Measurements from ENCODE around the gene LAYN. TPM values are rescaled to one million over a fixed set of nuclear protein-coding genes. Genes with fewer than 3 reads are reported as not detected.

LAYN gene
- total RNA-seq, 2 experiments from 2014 or later: 5.6 to 40.1 TPM

GRCh38 chr11:111573821-111574249 lies 33.3 kb downstream of the LAYN start:
- H3K36me3 Mint-ChIP-seq: no peaks in the 10 kb centered on the region
- CTCF ChIA-PET: interaction anchor here (0.6 to 1.0 kb wide), 3 partner anchors 13 to 204 kb away, joined by 3 read pairs; no protein-coding TSS in a partner anchor

DNA sequence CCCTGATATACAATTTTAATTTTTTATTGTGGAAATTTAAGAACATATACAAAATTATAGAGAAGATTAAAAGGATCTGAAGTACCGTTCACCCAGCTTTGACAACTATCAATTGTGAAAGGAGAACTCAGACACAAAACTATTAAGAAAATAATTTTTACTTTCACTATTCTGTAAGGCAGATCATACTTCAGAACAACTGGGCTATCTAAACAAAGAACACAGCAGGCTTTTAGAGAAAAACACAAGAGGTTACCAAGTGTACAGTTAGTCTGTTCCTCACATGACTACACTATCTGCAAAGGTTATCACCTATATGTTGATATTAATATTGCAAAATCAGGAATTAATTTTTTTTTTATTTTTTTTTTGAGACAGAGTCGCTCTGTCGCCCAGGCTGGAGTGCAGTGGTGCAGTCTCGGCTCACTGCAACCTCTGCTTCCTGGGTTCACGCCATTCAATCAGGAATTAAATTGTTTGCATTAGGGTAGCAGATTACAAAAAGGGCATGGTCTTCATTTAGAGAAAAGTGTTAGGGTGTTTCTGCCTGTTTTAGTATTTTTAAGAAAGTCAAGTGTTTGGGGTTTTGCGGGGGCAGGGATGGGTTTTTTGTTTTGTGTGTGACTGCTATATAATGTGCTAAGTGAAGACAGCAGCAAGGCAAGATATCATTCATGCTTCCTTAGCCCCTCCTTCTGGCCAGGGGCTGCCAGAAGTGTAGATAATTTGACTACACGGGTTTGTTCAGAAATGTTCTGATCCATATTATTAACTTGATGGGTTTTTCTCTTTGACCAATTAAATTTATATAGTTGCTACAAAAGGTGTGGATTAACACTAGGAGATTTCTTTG lies 34.1 kb downstream of the LAYN start:
- ATAC-seq: peak; percentile 33
- no peak for DNase-seq
- H3K9me3 Mint-ChIP-seq (ENCODE audit: low read depth): no peaks in the 10 kb centered on the region

More at GRCh38 chr11:111573821-111574249, 33.3 kb downstream of the LAYN start:
- no peak overlapping the region for H3K27ac Mint-ChIP-seq
- ATAC-seq: no peak
- H3K27me3 Mint-ChIP-seq: peaks cover 17% of the 10 kb centered on the region
- no peaks in the 10 kb centered on the region for H3K9me3 Mint-ChIP-seq (ENCODE audit: low read depth)
- no peaks in the 10 kb centered on the region for H3K4me1 Mint-ChIP-seq
- H3K4me3 Mint-ChIP-seq: no peak overlapping the region
- DNase-seq: no peak

GRCh38 chr11:111575740-111576139 lies 35.2 kb downstream of the LAYN start:
- ATAC-seq (no peak), DNase-seq (no peak)
- CTCF ChIA-PET: no interaction called here
- Mint-ChIP-seq H3K4me1 (no peaks in the 10 kb centered on the region), H3K9me3 (ENCODE audit: low read depth) (no peaks in the 10 kb centered on the region), H3K4me3 (no peak overlapping the region), H3K27me3 (peaks cover 15% of the 10 kb centered on the region), H3K27ac (no peak overlapping the region), H3K36me3 (no peaks in the 10 kb centered on the region)

More for the DNA sequence above, 34.1 kb downstream of the LAYN start:
- CTCF ChIA-PET: interaction anchor here (0.9 to 1.0 kb wide), 2 partner anchors 12 to 203 kb away, joined by 3 read pairs; no protein-coding TSS in a partner anchor
- H3K27me3 Mint-ChIP-seq: peaks cover 17% of the 10 kb centered on the region
- H3K4me3 Mint-ChIP-seq: no peak overlapping the region
- no peaks in the 10 kb centered on the region for H3K36me3 Mint-ChIP-seq
- H3K27ac Mint-ChIP-seq: no peak overlapping the region
- H3K4me1 Mint-ChIP-seq: no peaks in the 10 kb centered on the region

DNA sequence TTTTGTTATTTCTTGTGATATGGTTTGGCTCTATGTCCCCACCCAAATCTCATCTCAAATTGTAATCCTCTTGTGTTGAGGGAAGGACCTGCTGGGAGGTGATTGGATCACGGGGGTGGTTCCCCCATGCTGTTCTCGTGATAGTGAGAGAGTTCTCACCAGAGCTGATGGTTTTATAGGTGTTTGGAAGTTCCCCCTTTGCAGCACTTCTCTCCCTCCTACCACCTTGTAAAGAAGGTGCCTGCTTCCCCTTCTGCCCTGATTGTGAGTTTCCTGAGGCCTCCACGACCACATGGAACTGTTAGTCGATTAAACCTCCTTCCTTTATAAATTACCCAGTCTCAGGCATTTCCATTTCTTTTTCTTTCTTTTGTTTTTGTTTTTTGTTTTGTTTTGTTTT lies 37.3 kb downstream of the LAYN start:
- DNase-seq (no peak), ATAC-seq (no peak)
- Mint-ChIP-seq H3K27ac (no peak overlapping the region), H3K27me3 (peaks cover 4% of the 10 kb centered on the region), H3K36me3 (no peaks in the 10 kb centered on the region), H3K4me1 (no peaks in the 10 kb centered on the region), H3K9me3 (ENCODE audit: low read depth) (no peaks in the 10 kb centered on the region), H3K4me3 (no peak overlapping the region)
- CTCF ChIA-PET: interaction anchor here (1.7 kb wide), 1 partner anchor 200 kb away, joined by 6 read pairs; no protein-coding TSS in a partner anchor

GRCh38 chr11:111581341-111581740 lies 40.8 kb downstream of the LAYN start:
- ATAC-seq: no peak
- Mint-ChIP-seq H3K36me3 (no peaks in the 10 kb centered on the region), H3K9me3 (ENCODE audit: low read depth) (no peaks in the 10 kb centered on the region), H3K27me3 (no peaks in the 10 kb centered on the region), H3K4me1 (peaks cover 8% of the 10 kb centered on the region), H3K4me3 (no peak overlapping the region), H3K27ac (no peak overlapping the region)
- no peak for DNase-seq
- CTCF ChIA-PET: interaction anchor here (1.1 kb wide), 1 partner anchor 10 kb away, joined by 3 read pairs; no protein-coding TSS in a partner anchor

DNA sequence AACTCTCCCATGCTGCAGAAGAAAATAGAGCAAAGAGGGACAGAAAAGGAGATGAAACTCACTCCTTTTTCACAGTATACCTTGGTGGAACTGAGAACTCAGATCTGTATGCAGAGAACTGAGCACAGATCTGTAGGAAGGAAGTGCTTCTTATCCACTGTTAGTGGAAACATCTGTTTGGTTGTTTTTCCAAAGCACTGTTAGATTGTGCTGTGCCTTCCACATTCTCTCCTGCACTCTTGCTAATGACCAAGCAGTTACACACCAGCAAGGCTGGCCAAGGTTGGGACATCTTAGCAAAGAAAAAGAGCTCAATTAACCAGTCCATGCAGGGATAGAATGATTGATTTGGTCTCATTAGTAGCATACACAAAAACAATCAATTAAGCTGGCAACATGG lies 41.6 kb downstream of the LAYN start:
- H3K9me3 Mint-ChIP-seq (ENCODE audit: low read depth): no peaks in the 10 kb centered on the region
- H3K4me1 Mint-ChIP-seq: peaks cover 8% of the 10 kb centered on the region
- DNase-seq (no peak), ATAC-seq (no peak)
- H3K27ac Mint-ChIP-seq: no peak overlapping the region
- H3K4me3 Mint-ChIP-seq: no peak overlapping the region
- no peaks in the 10 kb centered on the region for H3K36me3 Mint-ChIP-seq
- CTCF ChIA-PET: interaction anchor here (1.1 to 1.9 kb wide), 2 partner anchors 9 to 195 kb away, joined by 3 to 5 read pairs; no protein-coding TSS in a partner anchor
- no peaks in the 10 kb centered on the region for H3K27me3 Mint-ChIP-seq

DNA sequence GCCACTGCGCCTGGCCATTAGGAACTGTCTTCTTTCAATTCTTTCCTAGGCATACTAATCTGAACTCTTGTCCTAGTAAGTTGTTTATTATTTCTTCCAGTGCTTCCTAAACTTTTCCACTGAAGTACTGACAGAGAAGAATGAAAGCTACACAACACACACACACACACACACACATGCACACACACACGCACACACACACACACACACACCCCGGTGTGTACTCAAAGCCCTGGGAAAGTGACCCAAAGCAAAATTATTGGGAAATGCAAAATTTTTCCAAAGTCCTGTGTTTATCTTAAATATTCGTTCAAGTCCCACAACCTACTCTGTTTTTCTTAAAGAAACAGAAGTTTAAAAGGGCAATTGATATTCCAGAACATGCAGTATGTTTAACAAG lies 42.4 kb downstream of the LAYN start:
- Mint-ChIP-seq H3K4me3 (no peak overlapping the region), H3K27me3 (no peaks in the 10 kb centered on the region), H3K4me1 (peaks cover 8% of the 10 kb centered on the region), H3K36me3 (no peaks in the 10 kb centered on the region), H3K9me3 (ENCODE audit: low read depth) (no peaks in the 10 kb centered on the region), H3K27ac (no peak overlapping the region)
- no peak for ATAC-seq
- DNase-seq: no peak
- CTCF ChIA-PET: interaction anchor here (1.9 kb wide), 1 partner anchor 194 kb away, joined by 5 read pairs; no protein-coding TSS in a partner anchor

- no peaks in the 10 kb centered on the region for H3K9me3 Mint-ChIP-seq (ENCODE audit: low read depth)
- DNase-seq: no peak
- H3K27ac Mint-ChIP-seq: no peak overlapping the region
- H3K4me1 Mint-ChIP-seq: peaks cover 8% of the 10 kb centered on the region
- no peaks in the 10 kb centered on the region for H3K27me3 Mint-ChIP-seq
- CTCF ChIA-PET: interaction anchor here (0.6 to 7.0 kb wide), 4 partner anchors 9 to 437 kb away, joined by 3 to 57 read pairs (median 4); no protein-coding TSS in a partner anchor
- H3K36me3 Mint-ChIP-seq: no peaks in the 10 kb centered on the region
- ATAC-seq: no peak
- H3K4me3 Mint-ChIP-seq: no peak overlapping the region
Measured at GRCh38 chr11:111585371-111585770, 44.9 kb downstream of the LAYN start.

DNA sequence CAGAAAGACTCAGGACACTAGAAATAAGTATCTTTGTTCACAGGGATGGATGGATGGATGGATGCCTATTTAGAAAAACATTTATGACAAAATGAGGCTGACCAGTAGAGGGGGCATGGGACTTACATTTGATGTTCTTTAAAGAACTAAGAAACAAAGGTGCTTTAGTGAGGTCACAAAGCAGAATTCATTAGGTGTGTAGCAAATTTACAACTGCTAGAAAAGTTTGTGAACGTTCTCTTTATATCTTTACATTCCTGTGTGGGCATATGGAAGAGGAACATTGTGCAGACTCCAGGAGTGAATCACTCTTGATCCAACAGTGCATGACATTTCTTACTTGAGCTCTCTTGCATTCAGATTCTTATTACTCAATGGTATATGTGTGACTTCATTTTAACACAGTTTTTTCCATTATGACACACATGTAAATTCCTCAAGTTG lies 45.9 kb downstream of the LAYN start:
- Mint-ChIP-seq H3K27ac (no peak overlapping the region), H3K36me3 (no peaks in the 10 kb centered on the region), H3K27me3 (no peaks in the 10 kb centered on the region), H3K9me3 (ENCODE audit: low read depth) (no peaks in the 10 kb centered on the region), H3K4me1 (peaks cover 8% of the 10 kb centered on the region), H3K4me3 (no peak overlapping the region)
- DNase-seq (peak; percentile 54), ATAC-seq (peak; percentile 72)
- CTCF ChIA-PET: interaction anchor here (0.7 to 7.0 kb wide), 17 partner anchors 11 to 285 kb away, joined by 3 to 57 read pairs (median 3); partner anchors contain the start of genes ALG9 and PPP2R1B

DNA sequence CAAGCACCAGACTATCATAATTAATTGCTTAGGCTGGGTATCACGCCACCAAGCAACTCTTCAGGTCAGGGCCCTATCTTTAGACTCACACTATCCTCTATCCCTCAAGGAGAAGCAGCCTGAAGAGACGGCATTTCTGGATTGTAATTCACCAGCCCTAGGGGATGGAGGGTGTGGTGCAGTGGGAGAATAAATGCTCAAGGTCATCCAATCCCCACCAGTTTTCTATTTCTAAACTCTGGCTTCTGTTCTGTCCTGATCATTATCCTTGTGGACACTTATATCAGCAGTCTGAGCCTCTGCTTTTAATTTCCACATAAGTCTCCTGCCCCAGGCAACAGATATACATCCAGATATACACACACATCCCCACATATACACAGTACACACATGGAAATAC lies 48.6 kb downstream of the LAYN start:
- H3K27ac Mint-ChIP-seq: no peak overlapping the region
- H3K9me3 Mint-ChIP-seq (ENCODE audit: low read depth): no peaks in the 10 kb centered on the region
- H3K36me3 Mint-ChIP-seq: no peaks in the 10 kb centered on the region
- CTCF ChIA-PET: interaction anchor here (7.0 kb wide), 1 partner anchor 188 kb away, joined by 57 read pairs; no protein-coding TSS in a partner anchor
- ATAC-seq (no peak), DNase-seq (no peak)
- H3K27me3 Mint-ChIP-seq: peaks cover 4% of the 10 kb centered on the region
- H3K4me1 Mint-ChIP-seq: peaks cover 8% of the 10 kb centered on the region
- no peak overlapping the region for H3K4me3 Mint-ChIP-seq

GRCh38 chr11:111589886-111590499 lies 49.5 kb downstream of the LAYN start:
- no peaks in the 10 kb centered on the region for H3K36me3 Mint-ChIP-seq
- peaks cover 8% of the 10 kb centered on the region for H3K4me1 Mint-ChIP-seq
- ATAC-seq (no peak), DNase-seq (no peak)
- no peak overlapping the region for H3K27ac Mint-ChIP-seq
- no peak overlapping the region for H3K4me3 Mint-ChIP-seq
- peaks cover 4% of the 10 kb centered on the region for H3K27me3 Mint-ChIP-seq
- H3K9me3 Mint-ChIP-seq (ENCODE audit: low read depth): no peaks in the 10 kb centered on the region
- CTCF ChIA-PET: interaction anchor here (0.9 to 7.0 kb wide), 4 partner anchors 14 to 252 kb away, joined by 3 to 57 read pairs (median 6); no protein-coding TSS in a partner anchor

- ATAC-seq: peak; percentile 27
- no peak overlapping the region for H3K4me3 Mint-ChIP-seq
- CTCF ChIA-PET: interaction anchor here (0.9 to 7.0 kb wide), 4 partner anchors 9 to 250 kb away, joined by 3 to 57 read pairs (median 4); no protein-coding TSS in a partner anchor
- peaks cover 17% of the 10 kb centered on the region for H3K27me3 Mint-ChIP-seq
- H3K36me3 Mint-ChIP-seq: no peaks in the 10 kb centered on the region
- no peak overlapping the region for H3K27ac Mint-ChIP-seq
- no peaks in the 10 kb centered on the region for H3K4me1 Mint-ChIP-seq
- no peak for DNase-seq
- H3K9me3 Mint-ChIP-seq (ENCODE audit: low read depth): no peaks in the 10 kb centered on the region
Measured at GRCh38 chr11:111591187-111591960, 50.9 kb downstream of the LAYN start.

All from activated CD8-positive, alpha-beta memory T cell treated with anti-CD3 and anti-CD28 coated beads, Interleukin-2, amount 10 ng/mL, durations not matched to agents 7 days and 5 days (primary cell).